Suppressor macrophage treated with lipopolysaccharide for 4 hours (primary cell): ENCODE measurements around the gene MYZAP.

Experiments
- DNase-seq: peaks from one replicate; pipeline ENCODE4 v3.0.0-alpha.2; 2020

Gene MYZAP

GRCh38 chr15:57631386-57632110, 39.8 kb downstream of the MYZAP start:
- DNase-seq = no peak

- no peak for DNase-seq
Measured at GRCh38 chr15:57634290-57634689, 42.6 kb downstream of the MYZAP start.

GRCh38 chr15:57635300-57635909, 43.7 kb downstream of the MYZAP start:
- no peak for DNase-seq

GRCh38 chr15:57637846-57638245, 46.1 kb downstream of the MYZAP start:
- DNase-seq = no peak

GRCh38 chr15:57639306-57639705, 47.6 kb downstream of the MYZAP start:
- no peak for DNase-seq

- peak; percentile 10 for DNase-seq
Measured at GRCh38 chr15:57640930-57641682, 49.4 kb downstream of the MYZAP start.

GRCh38 chr15:57643826-57644225, 52.1 kb downstream of the MYZAP start:
- no peak for DNase-seq

GRCh38 chr15:57646087-57646486, 54.4 kb downstream of the MYZAP start:
- DNase-seq = peak; percentile 32

GRCh38 chr15:57647071-57647790, 55.5 kb downstream of the MYZAP start:
- no peak for DNase-seq

- no peak for DNase-seq
Measured at GRCh38 chr15:57647791-57648130, 56.1 kb downstream of the MYZAP start.

- DNase-seq = peak; percentile 19
Measured at GRCh38 chr15:57649138-57649537, 57.4 kb downstream of the MYZAP start.

- DNase-seq = no peak
Measured at GRCh38 chr15:57651445-57651844, 59.7 kb downstream of the MYZAP start.

GRCh38 chr15:57652481-57652880, 60.8 kb downstream of the MYZAP start:
- no peak for DNase-seq

GRCh38 chr15:57654153-57654852, 62.6 kb downstream of the MYZAP start:
- peak; percentile 5 for DNase-seq

GRCh38 chr15:57655053-57655452, 63.3 kb downstream of the MYZAP start:
- DNase-seq = no peak

GRCh38 chr15:57655809-57656208, 64.1 kb downstream of the MYZAP start:
- DNase-seq = no peak

- no peak for DNase-seq
Measured at GRCh38 chr15:57656434-57656833, 64.7 kb downstream of the MYZAP start.

GRCh38 chr15:57657619-57658018, 65.9 kb downstream of the MYZAP start:
- no peak for DNase-seq

GRCh38 chr15:57662091-57662744, 70.5 kb downstream of the MYZAP start:
- DNase-seq = no peak

- no peak for DNase-seq
Measured at GRCh38 chr15:57662802-57663201, 71.1 kb downstream of the MYZAP start.

- no peak for DNase-seq
Measured at GRCh38 chr15:57663262-57663661, 71.6 kb downstream of the MYZAP start.

- no peak for DNase-seq
Measured at GRCh38 chr15:57665194-57665593, 73.5 kb downstream of the MYZAP start.
